Measurements from ENCODE around the gene KIAA1328. TPM values are rescaled to one million over a fixed set of nuclear protein-coding genes. Genes with fewer than 3 reads are reported as not detected.

Gene KIAA1328
- total RNA-seq (2014; rRNA removed; shearing (Covaris generic)) (3.5 and 5.8 TPM in 2 replicates), polyA plus RNA-seq (2016; fragmentation: Nextera tagmentation; extraction: Ambion mirVana) (3.7 and 3.9 TPM in 2 replicates)

DNA sequence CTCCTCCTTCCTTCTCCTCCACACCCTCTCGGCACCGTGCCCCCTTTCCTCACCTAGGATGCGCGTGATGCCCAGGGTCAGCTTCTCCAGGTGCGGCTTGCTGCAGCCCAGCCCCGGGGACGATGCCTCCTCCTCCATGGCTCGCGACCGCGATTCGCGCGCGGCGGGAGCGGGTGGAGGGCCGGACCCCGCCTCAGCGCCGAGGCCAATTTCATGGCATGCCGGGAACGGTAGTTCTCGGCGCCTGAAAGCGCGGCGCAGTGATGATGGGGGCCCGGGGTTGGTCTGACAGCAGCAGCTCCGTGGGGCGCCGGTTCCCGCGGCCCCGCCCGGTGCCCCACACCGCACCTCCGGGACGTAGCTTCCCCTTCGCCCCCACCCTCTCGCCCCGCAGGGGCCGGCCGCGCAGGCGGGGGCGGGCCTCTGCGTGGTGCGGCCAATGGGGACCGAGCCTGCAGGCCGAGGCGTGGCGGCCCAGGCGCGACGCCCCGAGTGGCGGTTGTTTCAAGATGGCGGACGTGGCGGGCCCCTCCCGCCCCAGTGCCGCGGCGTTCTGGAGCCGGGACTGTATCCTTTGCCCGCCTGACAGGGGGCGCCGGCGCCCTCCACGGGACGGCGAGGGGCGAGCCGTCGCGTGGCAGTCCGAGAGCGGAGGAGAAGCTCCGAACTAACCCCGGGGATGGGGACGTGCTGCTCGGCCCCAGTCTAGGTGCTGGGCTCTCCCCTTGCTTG lies at the start of gene KIAA1328, which contains the start of gene TPGS2:
Gene KIAA1328 (plus strand): TSS at position 498 of the 732 bp plus-strand sequence. CDS start 12 bp downstream, at position 510.
Gene TPGS2 (minus strand): TSS at position 373 of the 732 bp plus-strand sequence. CDS start 235 bp downstream, at position 138.
- H3K4me2 ChIP-seq (ENCODE audit: unreplicated experiment) = peak within 1 kb of the TSS; percentile 80
- H3K4me1 ChIP-seq (ENCODE audit: insufficient read depth) = peaks cover 21% of the 10 kb centered on the region
- peak within 1 kb of the TSS; percentile 69 for H3K27ac ChIP-seq
- H4K20me1 ChIP-seq (ENCODE audit: insufficient read depth) = no peaks in the 10 kb centered on the region
- peaks cover 45% of the 10 kb centered on the region for H3K79me2 ChIP-seq (ENCODE audit: insufficient read depth)
- no peaks in the 10 kb centered on the region for H3K9me3 ChIP-seq (ENCODE audit: low read depth)
- 0 out of 2 replicates have a peak, but pooled peaks cover 12% of the 10 kb centered on the region for H3F3A ChIP-seq (ENCODE audit: insufficient read depth)
- peak within 1 kb of the TSS; percentile 86 for H3K4me3 ChIP-seq
- TF ChIP-seq EZH2 (IDR thresholded peaks at IDR 0.05; ENCODE audit: insufficient read depth, poor library complexity, severe bottlenecking) (no peak), EZH2phosphoT487 (IDR thresholded peaks at IDR 0.05; ENCODE audit: insufficient read depth, low read depth) (no peak)
- WGBS, 2 experiments (ENCODE audit: low coverage in 1 of 2, low lambda C conversion rate in 2 of 2, missing lambda C conversion rate in 2 of 2) = 1 to 2% methylated on average over 32 to 64 of the region's 83 CpGs
- DNase-seq = peak; percentile 95
- no peaks in the 10 kb centered on the region for H3K27me3 ChIP-seq (replicated peaks; ENCODE audit: insufficient read depth)
- H2AFZ ChIP-seq = peak within 1 kb of the TSS; percentile 92
- H3K36me3 ChIP-seq (ENCODE audit: low read depth) = no peaks in the 10 kb centered on the region
- in situ Hi-C loops (cut with MboI) = no loop called here
- no peaks in the 10 kb centered on the region for H3K9me2 ChIP-seq (ENCODE audit: insufficient read depth)
- peak within 1 kb of the TSS; percentile 85 for H3K9ac ChIP-seq

DNA sequence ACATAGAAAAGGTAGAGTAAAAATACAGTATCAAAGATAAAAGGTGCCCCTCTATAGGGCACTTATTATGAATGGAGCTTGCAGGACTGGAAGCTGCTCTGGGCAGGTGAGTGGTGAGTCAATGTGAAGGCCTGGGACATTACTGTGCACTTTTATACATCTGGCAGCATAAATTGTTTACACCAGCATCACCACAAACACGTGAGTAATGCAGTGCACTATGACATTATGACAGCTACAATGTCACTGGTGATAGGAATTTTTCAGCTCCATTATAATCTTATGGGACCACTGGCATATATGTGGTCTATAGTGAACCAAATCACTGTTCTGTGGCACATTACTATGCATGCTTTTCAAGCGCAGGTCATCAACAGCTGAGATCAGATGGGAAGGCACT lies 48.2 kb upstream of the KIAA1328 start:
- Histone ChIP-seq H2AFZ (no peak overlapping the region), H3K79me2 (ENCODE audit: insufficient read depth) (no peaks in the 10 kb centered on the region), H3K9ac (no peak overlapping the region), H3K27me3 (replicated peaks; ENCODE audit: insufficient read depth) (no peaks in the 10 kb centered on the region), H4K20me1 (ENCODE audit: insufficient read depth) (no peaks in the 10 kb centered on the region), H3K4me3 (no peak overlapping the region), H3K4me2 (ENCODE audit: unreplicated experiment) (no peak overlapping the region), H3K36me3 (ENCODE audit: low read depth) (peaks cover 6% of the 10 kb centered on the region; the same call in 1 of the 2 replicates), H3K27ac (no peak overlapping the region), H3K9me3 (ENCODE audit: low read depth) (no peaks in the 10 kb centered on the region), H3F3A (ENCODE audit: insufficient read depth) (no peaks in the 10 kb centered on the region), H3K9me2 (ENCODE audit: insufficient read depth) (no peaks in the 10 kb centered on the region), H3K4me1 (ENCODE audit: insufficient read depth) (no peaks in the 10 kb centered on the region)
- no peak for DNase-seq
- TF ChIP-seq EZH2phosphoT487 (IDR thresholded peaks at IDR 0.05; ENCODE audit: insufficient read depth, low read depth) (no peak), EZH2 (IDR thresholded peaks at IDR 0.05; ENCODE audit: insufficient read depth, poor library complexity, severe bottlenecking) (no peak)
- WGBS, 2 experiments (ENCODE audit: low coverage in 1 of 2, low lambda C conversion rate in 2 of 2, missing lambda C conversion rate in 2 of 2) = 74 to 90% methylated on average over 2 of the region's 2 CpGs
- in situ Hi-C loops (cut with MboI) = no loop called here

DNA sequence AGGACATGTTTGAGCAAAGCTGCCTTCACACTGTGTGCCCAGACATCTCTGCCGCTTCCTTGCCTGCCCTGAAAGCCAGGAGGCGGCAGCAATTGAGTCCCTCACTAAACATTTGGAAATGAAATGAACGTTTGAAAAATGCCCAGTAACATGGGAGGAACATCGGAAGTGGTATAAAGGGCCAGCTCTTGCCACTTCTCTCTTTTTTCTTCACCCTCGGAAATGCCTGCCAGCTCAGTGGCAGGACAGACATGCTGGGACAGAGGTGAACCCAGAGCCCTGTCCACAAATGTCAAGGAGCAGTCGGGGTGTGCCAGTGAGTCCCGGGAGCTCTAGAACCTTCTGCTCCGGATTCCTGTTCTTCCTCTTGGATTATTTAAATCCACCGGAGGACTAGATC lies 46.2 kb upstream of the KIAA1328 start:
- no peak for DNase-seq
- WGBS, 2 experiments (ENCODE audit: low coverage in 1 of 2, low lambda C conversion rate in 2 of 2, missing lambda C conversion rate in 2 of 2) = 84 to 85% methylated on average over 9 of the region's 9 CpGs

DNA sequence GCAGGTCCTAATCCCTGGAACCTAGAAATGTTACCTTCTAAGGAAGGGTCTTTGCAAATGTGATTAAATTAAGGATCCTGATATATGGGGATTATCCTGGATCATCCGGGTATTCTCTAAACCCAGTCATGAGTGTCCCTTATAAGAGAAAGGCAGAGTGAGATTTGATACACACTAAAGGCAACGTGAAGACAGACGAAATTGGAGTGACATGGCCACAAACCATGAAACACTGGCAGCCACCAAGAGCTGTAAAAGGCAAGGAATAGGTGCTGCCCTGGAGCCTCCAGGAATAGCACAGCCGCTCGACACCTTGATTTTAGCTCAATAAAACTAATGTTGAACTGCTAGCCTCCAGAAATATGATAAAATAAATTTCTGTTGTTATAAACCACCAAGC lies 45.1 kb upstream of the KIAA1328 start:
- Histone ChIP-seq H3K9me2 (ENCODE audit: insufficient read depth) (no peaks in the 10 kb centered on the region), H3K27me3 (replicated peaks; ENCODE audit: insufficient read depth) (no peaks in the 10 kb centered on the region), H3K79me2 (ENCODE audit: insufficient read depth) (no peaks in the 10 kb centered on the region), H4K20me1 (ENCODE audit: insufficient read depth) (no peaks in the 10 kb centered on the region), H2AFZ (no peak overlapping the region), H3F3A (ENCODE audit: insufficient read depth) (peaks cover 10% of the 10 kb centered on the region; the same call in 1 of the 2 replicates), H3K4me3 (no peak overlapping the region), H3K36me3 (ENCODE audit: low read depth) (peaks cover 6% of the 10 kb centered on the region; the same call in 1 of the 2 replicates), H3K27ac (no peak overlapping the region), H3K4me1 (ENCODE audit: insufficient read depth) (peaks cover 19% of the 10 kb centered on the region), H3K4me2 (ENCODE audit: unreplicated experiment) (no peak overlapping the region), H3K9ac (no peak overlapping the region), H3K9me3 (ENCODE audit: low read depth) (no peaks in the 10 kb centered on the region)
- DNase-seq = no peak
- in situ Hi-C loops (cut with MboI) = no loop called here
- WGBS, 2 experiments (ENCODE audit: low coverage in 1 of 2, low lambda C conversion rate in 2 of 2, missing lambda C conversion rate in 2 of 2) = 96% methylated on average over 5 of the region's 5 CpGs
- TF ChIP-seq EZH2phosphoT487 (IDR thresholded peaks at IDR 0.05; ENCODE audit: insufficient read depth, low read depth) = no peak
- TF ChIP-seq EZH2 (IDR thresholded peaks at IDR 0.05; ENCODE audit: insufficient read depth, poor library complexity, severe bottlenecking) = no peak

More for the DNA sequence above, 46.2 kb upstream of the KIAA1328 start:
- Histone ChIP-seq H3F3A (ENCODE audit: insufficient read depth) (peaks cover 4% of the 10 kb centered on the region; the same call in 1 of the 2 replicates), H3K36me3 (ENCODE audit: low read depth) (peaks cover 6% of the 10 kb centered on the region; the same call in 1 of the 2 replicates), H3K9me2 (ENCODE audit: insufficient read depth) (no peaks in the 10 kb centered on the region), H3K27ac (no peak overlapping the region), H3K27me3 (replicated peaks; ENCODE audit: insufficient read depth) (no peaks in the 10 kb centered on the region), H3K4me1 (ENCODE audit: insufficient read depth) (peaks cover 18% of the 10 kb centered on the region), H3K4me3 (no peak overlapping the region), H3K9me3 (ENCODE audit: low read depth) (no peaks in the 10 kb centered on the region), H3K79me2 (ENCODE audit: insufficient read depth) (no peaks in the 10 kb centered on the region), H4K20me1 (ENCODE audit: insufficient read depth) (no peaks in the 10 kb centered on the region), H3K9ac (no peak overlapping the region), H3K4me2 (ENCODE audit: unreplicated experiment) (no peak overlapping the region), H2AFZ (no peak overlapping the region)
- in situ Hi-C loops (cut with MboI) = no loop called here
- TF ChIP-seq EZH2 (IDR thresholded peaks at IDR 0.05; ENCODE audit: insufficient read depth, poor library complexity, severe bottlenecking) = no peak
